Ovary (tissue), 3 donors: Measurements from ENCODE around the gene ACTN1.

ENCODE experiments used
- CTCF ChIP-seq, 3 donors: fragments of 450-650 bp in 2 of 3; fragments of 200-600 bp in 1 of 3; IDR thresholded peaks; one replicate each; pipeline versions ENCODE4 v1.5.1 to v1.8.0; 2016 to 2022; ENCODE audit warnings: antibody characterized with exemption in 3 of 3, mild to moderate bottlenecking in 1 of 3
- EP300 ChIP-seq: sonication (generic); formaldehyde crosslinking; IDR thresholded peaks from one replicate; pipeline ENCODE4 v1.6.1; 2017; ENCODE audit warnings: antibody characterized with exemption
- donor health status: DM: no; HTN: no; CAD: no.

- TF ChIP-seq CTCF (IDR thresholded peaks at IDR 0.05): no peak
- no peak for TF ChIP-seq EP300
These were observed 136.8 kb downstream of the ACTN1 start for GRCh38 chr14:68842298-68842697.
